Cardiac muscle cell (in vitro differentiated cells and primary cell): ENCODE measurements around the gene IL1RAPL2. TPM values are rescaled to one million over a fixed set of nuclear protein-coding genes. Genes with fewer than 3 reads are reported as not detected.

Experiments used
- DNase-seq, 2 donors: peaks; one replicate each; pipeline versions ENCODE4 v3.0.0 to v3.0.0-alpha.2; 2010 to 2017; ENCODE audit warnings: low read depth in 1 of 2, low spot score in 1 of 2
- H3K27ac ChIP-seq: fragments of 200-600 bp; sonication (generic); 2 replicates; pipeline ENCODE4 v1.5.1; 2016
- H3K27me3 ChIP-seq: fragments of 200-600 bp; sonication (generic); 2 replicates; pipeline ENCODE4 v1.6.0; 2016; ENCODE audit warnings: control low read depth
- H3K36me3 ChIP-seq: fragments of 200-600 bp; sonication (generic); 2 replicates; pipeline ENCODE4 v1.5.1; 2016; ENCODE audit warnings: control low read depth
- H3K4me1 ChIP-seq: fragments of 200-600 bp; sonication (generic); 2 replicates; pipeline ENCODE4 v1.8.1; 2017; ENCODE audit warnings: low read depth, mild to moderate bottlenecking, mixed run types
- H3K4me3 ChIP-seq: fragments of 200-600 bp; sonication (generic); 2 replicates; pipeline ENCODE4 v1.5.1; 2016; ENCODE audit warnings: mild to moderate bottlenecking
- H3K9me3 ChIP-seq: fragments of 200-600 bp; sonication (generic); 2 replicates; pipeline ENCODE4 v1.5.1; 2017; ENCODE audit warnings: low read depth, mild to moderate bottlenecking, control low read depth
- polyA plus RNA-seq: library from polyadenylated mRNA; unstranded; fragments of >200 nt; fragmentation: Nextera tagmentation; extraction: Ambion mirVana; gene quantifications from 2 replicates; pipeline ENCODE4 v1.2.1, GENCODE V29; 2016
- total RNA-seq: library from RNA; depleted of rRNA; stranded (reverse); fragments of >200 nt; gene quantifications from 2 replicates; pipeline ENCODE4 v1.2.3, GENCODE V29; 2016
- TF ChIP-seq, protein P1 (sequence below): IDR thresholded peaks from 2 replicates; pipeline ENCODE4 v1.5.1; 2012; ENCODE audit warnings: low read depth, mild to moderate bottlenecking, low read length

IL1RAPL2 gene
- total and polyA plus RNA-seq, 2 experiments from 2014 or later: not detected

DNA sequence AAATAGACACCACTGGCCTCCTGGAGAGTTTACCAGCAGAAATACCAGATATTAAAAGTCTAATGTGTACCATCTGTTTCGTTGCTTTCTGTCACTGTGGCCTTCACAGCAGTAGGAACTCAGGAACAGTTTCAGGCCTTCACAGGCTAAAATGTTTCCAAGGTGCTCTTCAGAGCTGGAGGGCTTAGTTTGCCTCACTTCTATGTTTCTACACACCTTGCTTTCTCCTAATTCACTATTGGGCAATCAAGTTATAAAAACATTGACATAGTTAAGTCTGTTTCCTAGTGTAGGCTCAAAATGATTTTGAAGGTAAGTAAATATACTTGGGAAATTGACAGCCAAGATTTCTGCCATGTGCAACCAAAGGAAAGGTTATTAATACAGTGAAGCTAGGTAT is 395.9 kb downstream of the IL1RAPL2 start:
- no peak for DNase-seq
- H3K9me3 ChIP-seq: no peaks in the 10 kb centered on the region
- H3K4me3 ChIP-seq: no peak overlapping the region
- H3K4me1 ChIP-seq: no peaks in the 10 kb centered on the region
- no peak overlapping the region for H3K27ac ChIP-seq
- TF ChIP-seq, protein P1, sequence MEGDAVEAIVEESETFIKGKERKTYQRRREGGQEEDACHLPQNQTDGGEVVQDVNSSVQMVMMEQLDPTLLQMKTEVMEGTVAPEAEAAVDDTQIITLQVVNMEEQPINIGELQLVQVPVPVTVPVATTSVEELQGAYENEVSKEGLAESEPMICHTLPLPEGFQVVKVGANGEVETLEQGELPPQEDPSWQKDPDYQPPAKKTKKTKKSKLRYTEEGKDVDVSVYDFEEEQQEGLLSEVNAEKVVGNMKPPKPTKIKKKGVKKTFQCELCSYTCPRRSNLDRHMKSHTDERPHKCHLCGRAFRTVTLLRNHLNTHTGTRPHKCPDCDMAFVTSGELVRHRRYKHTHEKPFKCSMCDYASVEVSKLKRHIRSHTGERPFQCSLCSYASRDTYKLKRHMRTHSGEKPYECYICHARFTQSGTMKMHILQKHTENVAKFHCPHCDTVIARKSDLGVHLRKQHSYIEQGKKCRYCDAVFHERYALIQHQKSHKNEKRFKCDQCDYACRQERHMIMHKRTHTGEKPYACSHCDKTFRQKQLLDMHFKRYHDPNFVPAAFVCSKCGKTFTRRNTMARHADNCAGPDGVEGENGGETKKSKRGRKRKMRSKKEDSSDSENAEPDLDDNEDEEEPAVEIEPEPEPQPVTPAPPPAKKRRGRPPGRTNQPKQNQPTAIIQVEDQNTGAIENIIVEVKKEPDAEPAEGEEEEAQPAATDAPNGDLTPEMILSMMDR: no peak
- no peaks in the 10 kb centered on the region for H3K36me3 ChIP-seq
- no peaks in the 10 kb centered on the region for H3K27me3 ChIP-seq

DNA sequence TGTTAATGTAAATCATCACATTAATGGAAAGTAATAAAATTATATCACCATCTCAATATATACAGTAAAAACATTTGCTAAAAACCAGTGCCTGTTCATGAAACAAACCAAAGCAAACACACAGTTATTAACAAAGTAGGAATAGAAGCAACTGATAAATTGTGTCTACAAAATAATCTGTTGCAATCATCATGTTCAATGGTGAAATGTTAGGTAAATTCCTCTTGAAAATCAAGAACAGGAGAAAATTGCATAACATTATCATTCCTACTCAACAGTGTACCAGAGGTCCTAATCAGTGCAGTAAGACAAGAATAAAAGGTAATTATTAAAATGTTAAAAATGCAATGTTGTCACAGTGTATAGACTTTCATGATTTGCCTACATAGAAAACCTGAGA is 402.2 kb downstream of the IL1RAPL2 start:
- TF ChIP-seq, protein P1: no peak

DNA sequence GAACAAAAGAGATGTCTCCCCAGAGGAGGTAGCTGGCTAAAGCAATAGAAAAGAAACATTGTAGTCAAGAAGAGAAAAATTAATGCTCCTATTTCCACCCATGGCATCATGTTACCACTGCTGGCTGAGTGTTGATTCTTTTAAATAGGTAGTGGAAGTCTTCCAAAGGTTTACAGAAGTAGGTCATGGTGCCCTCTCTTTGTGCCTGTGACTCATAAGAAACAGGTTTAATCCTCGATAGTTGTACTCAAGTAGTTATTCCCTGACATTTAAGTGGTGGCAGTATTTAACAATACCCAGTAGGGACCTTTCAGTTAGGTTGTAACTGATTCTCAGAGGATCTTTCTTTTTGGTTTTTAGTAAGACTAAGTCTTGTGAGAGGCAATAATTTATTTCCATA is 406.7 kb downstream of the IL1RAPL2 start:
- Histone ChIP-seq H3K4me1 (no peaks in the 10 kb centered on the region), H3K9me3 (no peaks in the 10 kb centered on the region), H3K36me3 (no peaks in the 10 kb centered on the region), H3K27ac (no peak overlapping the region), H3K4me3 (no peak overlapping the region), H3K27me3 (no peaks in the 10 kb centered on the region)
- no peak for DNase-seq
- TF ChIP-seq, protein P1: no peak

More for the DNA sequence above, 402.2 kb downstream of the IL1RAPL2 start:
- no peaks in the 10 kb centered on the region for H3K27me3 ChIP-seq
- DNase-seq: no peak
- H3K4me1 ChIP-seq: no peaks in the 10 kb centered on the region
- H3K9me3 ChIP-seq: no peaks in the 10 kb centered on the region
- no peaks in the 10 kb centered on the region for H3K36me3 ChIP-seq
- H3K27ac ChIP-seq: no peak overlapping the region
- no peak overlapping the region for H3K4me3 ChIP-seq

DNA sequence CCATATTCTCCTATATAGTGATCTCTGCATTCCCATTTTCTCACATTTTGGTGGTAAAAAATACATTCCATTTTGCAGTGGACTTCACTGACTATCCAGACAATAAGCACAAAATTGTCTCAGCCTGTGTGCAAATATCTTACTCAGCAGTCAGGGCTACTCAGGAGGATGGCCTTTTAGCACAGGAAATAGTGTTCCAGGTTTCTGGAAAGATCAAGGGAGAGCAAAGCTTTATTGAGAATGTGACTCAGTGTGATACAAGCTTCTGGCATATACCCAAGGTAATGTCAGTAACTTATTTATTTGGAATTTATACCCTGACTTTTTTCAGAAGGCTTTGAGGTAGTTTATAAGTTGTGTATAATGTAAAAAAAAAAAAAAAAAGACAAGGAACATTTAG is 421.1 kb downstream of the IL1RAPL2 start:
- Histone ChIP-seq H3K9me3 (no peaks in the 10 kb centered on the region), H3K27ac (no peak overlapping the region), H3K36me3 (no peaks in the 10 kb centered on the region), H3K4me1 (no peaks in the 10 kb centered on the region), H3K4me3 (no peak overlapping the region), H3K27me3 (no peaks in the 10 kb centered on the region)
- TF ChIP-seq, protein P1: no peak
- DNase-seq: peak in 1 of 2 donors; percentile 0

DNA sequence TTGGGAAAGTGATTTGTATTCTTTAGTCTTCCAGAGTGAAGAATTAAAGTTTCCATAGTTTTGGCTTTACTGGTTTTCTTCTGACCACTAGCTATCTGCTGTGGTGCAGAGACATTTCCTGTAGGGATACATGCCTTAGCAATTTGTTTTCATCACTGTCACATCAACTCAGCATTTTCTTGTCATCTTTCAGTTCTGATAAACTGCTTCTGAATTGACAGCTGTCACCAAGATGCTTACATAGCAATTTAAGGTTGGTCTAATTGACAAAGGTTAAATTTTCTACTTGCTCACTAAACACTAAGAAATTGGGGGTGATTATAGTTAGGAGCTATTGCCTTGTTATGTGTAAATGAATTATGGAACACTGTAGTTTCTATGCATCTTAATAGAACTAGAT is 422.0 kb downstream of the IL1RAPL2 start:
- Histone ChIP-seq H3K9me3 (no peaks in the 10 kb centered on the region), H3K27ac (no peak overlapping the region), H3K4me3 (no peak overlapping the region), H3K36me3 (no peaks in the 10 kb centered on the region), H3K27me3 (no peaks in the 10 kb centered on the region), H3K4me1 (no peaks in the 10 kb centered on the region)
- TF ChIP-seq, protein P1: no peak
- DNase-seq: no peak

DNA sequence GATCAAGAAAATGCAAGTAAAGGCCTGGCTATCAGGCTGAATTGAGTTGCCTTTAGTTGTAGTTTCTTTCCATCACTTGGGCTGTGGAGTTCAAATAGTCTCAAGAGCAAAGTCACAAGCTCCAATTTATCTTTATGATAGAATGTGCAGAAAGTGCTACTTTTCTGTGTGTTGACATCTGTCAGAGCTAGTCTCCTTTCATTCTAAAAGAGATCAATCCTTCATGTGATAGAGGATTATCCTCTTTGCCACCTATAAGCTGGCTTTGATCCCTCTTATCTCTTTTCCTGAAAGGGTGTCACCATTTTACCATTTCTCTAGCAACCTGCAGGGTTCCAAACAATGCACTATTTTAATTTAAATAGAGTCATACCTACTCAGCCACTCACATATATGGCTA is 429.5 kb downstream of the IL1RAPL2 start:
- H3K36me3 ChIP-seq: no peaks in the 10 kb centered on the region
- H3K4me3 ChIP-seq: no peak overlapping the region
- TF ChIP-seq, protein P1: no peak
- no peaks in the 10 kb centered on the region for H3K9me3 ChIP-seq
- no peak for DNase-seq
- H3K4me1 ChIP-seq: no peaks in the 10 kb centered on the region
- H3K27me3 ChIP-seq: no peaks in the 10 kb centered on the region
- H3K27ac ChIP-seq: no peak overlapping the region
